IPS-NIHi7 (cell line): ENCODE measurements around the gene CA11.
"Not testable (repeated sequence)": the region's sequence is repeated elsewhere in the genome, so short reads cannot be mapped to it uniquely, and the experiment has no call there.

ENCODE experiments used
- DNase-seq: peaks from one replicate; pipeline ENCODE4 v3.0.0; 2012; ENCODE audit warnings: mixed read lengths; ENCODE audit errors: extremely low spot score

CA11 gene

GRCh38 chr19:48642862-48643261 is 3.1 kb downstream of the CA11 start:
- no peak for DNase-seq

- no peak for DNase-seq
These were observed 4.1 kb downstream of the CA11 start for GRCh38 chr19:48641850-48642249.

- DNase-seq = no peak
These were observed 6.3 kb downstream of the CA11 start for GRCh38 chr19:48639483-48640375.

- peak; percentile 54 for DNase-seq
These were observed 7.1 kb downstream of the CA11 start for GRCh38 chr19:48638831-48639381.

GRCh38 chr19:48637948-48638830 is 7.8 kb downstream of the CA11 start:
- DNase-seq = peak; percentile 69

GRCh38 chr19:48637449-48637947 is 8.5 kb downstream of the CA11 start:
- peak; percentile 89 for DNase-seq

GRCh38 chr19:48636859-48637448 is 9.0 kb downstream of the CA11 start, which contains the start of gene DBP:
DBP (minus strand) TSS chr19:48637379; CDS start chr19:48636994, 385 bp downstream.
- DNase-seq = no peak

GRCh38 chr19:48635966-48636858 is 9.8 kb downstream of the CA11 start:
- DNase-seq = no peak

GRCh38 chr19:48635263-48635965 is 10.6 kb downstream of the CA11 start:
- peak; percentile 59 for DNase-seq

- DNase-seq = peak; percentile 79
These were observed 11.3 kb downstream of the CA11 start for GRCh38 chr19:48634424-48635262.

GRCh38 chr19:48634036-48634342 is 12.0 kb downstream of the CA11 start:
- DNase-seq = no peak

GRCh38 chr19:48633148-48634035 is 12.6 kb downstream of the CA11 start:
- no peak for DNase-seq

- no peak for DNase-seq
These were observed 13.3 kb downstream of the CA11 start for GRCh38 chr19:48632692-48633147.

- not testable (repeated sequence) for DNase-seq
These were observed 13.7 kb downstream of the CA11 start for GRCh38 chr19:48632286-48632685.

GRCh38 chr19:48631225-48631624 is 14.8 kb downstream of the CA11 start:
- no peak for DNase-seq

GRCh38 chr19:48630296-48631063 is 15.5 kb downstream of the CA11 start:
- DNase-seq = peak; percentile 53

GRCh38 chr19:48629599-48630295 is 16.2 kb downstream of the CA11 start:
- peak; percentile 86 for DNase-seq
